Activated naive CD8-positive, alpha-beta T cell treated with anti-CD3 and anti-CD28 coated beads for 36 hours (primary cell): ENCODE data around the gene CCDC51. TPM values are rescaled to one million over a fixed set of nuclear protein-coding genes. Genes with fewer than 3 reads are reported as not detected.

Experiments used
- DNase-seq: peaks from one replicate; pipeline ENCODE4 v3.0.0; 2021
- H3K27ac Mint-ChIP-seq: one replicate; pipeline ENCODE4 v1.8.0; 2022; ENCODE audit warnings: mild to moderate bottlenecking, moderate library complexity, mixed read lengths
- H3K27me3 Mint-ChIP-seq: one replicate; pipeline ENCODE4 v1.8.0; 2022; ENCODE audit warnings: mild to moderate bottlenecking, mixed read lengths
- H3K36me3 Mint-ChIP-seq: one replicate; pipeline ENCODE4 v1.8.0; 2021; ENCODE audit warnings: mild to moderate bottlenecking, mixed read lengths
- H3K4me1 Mint-ChIP-seq: one replicate; pipeline ENCODE4 v1.8.0; 2021; ENCODE audit warnings: mixed read lengths
- H3K4me3 Mint-ChIP-seq: one replicate; pipeline ENCODE4 v1.8.0; 2022; ENCODE audit warnings: mild to moderate bottlenecking, moderate library complexity, mixed read lengths
- H3K9me3 Mint-ChIP-seq: one replicate; pipeline ENCODE4 v1.8.0; 2022; ENCODE audit warnings: mixed read lengths
- total RNA-seq, 2 experiments: library from RNA; stranded (reverse); gene quantifications; one replicate each; pipeline ENCODE4 v1.2.3, GENCODE V29; 2021

The CCDC51 gene
- total RNA-seq, 2 experiments from 2014 or later = 28.2 to 29.5 TPM

- H3K27me3 Mint-ChIP-seq = no peaks in the 10 kb centered on the region
- H3K27ac Mint-ChIP-seq = no peak overlapping the region
- no peaks in the 10 kb centered on the region for H3K4me1 Mint-ChIP-seq
- no peak for DNase-seq
- H3K9me3 Mint-ChIP-seq = no peaks in the 10 kb centered on the region
- no peak overlapping the region for H3K4me3 Mint-ChIP-seq
- no peaks in the 10 kb centered on the region for H3K36me3 Mint-ChIP-seq
These were observed 27.4 kb downstream of the CCDC51 start for GRCh38 chr3:48412375-48413001.

GRCh38 chr3:48411606-48412374 lies 28.1 kb downstream of the CCDC51 start:
- DNase-seq = no peak
- no peaks in the 10 kb centered on the region for H3K9me3 Mint-ChIP-seq
- no peak overlapping the region for H3K4me3 Mint-ChIP-seq
- H3K4me1 Mint-ChIP-seq = no peaks in the 10 kb centered on the region
- no peak overlapping the region for H3K27ac Mint-ChIP-seq
- no peaks in the 10 kb centered on the region for H3K27me3 Mint-ChIP-seq
- no peaks in the 10 kb centered on the region for H3K36me3 Mint-ChIP-seq

GRCh38 chr3:48411041-48411588 lies 28.8 kb downstream of the CCDC51 start:
- Mint-ChIP-seq H3K9me3 (no peaks in the 10 kb centered on the region), H3K4me3 (no peak overlapping the region), H3K27me3 (no peaks in the 10 kb centered on the region), H3K27ac (no peak overlapping the region), H3K36me3 (no peaks in the 10 kb centered on the region), H3K4me1 (no peaks in the 10 kb centered on the region)
- DNase-seq = no peak

DNA sequence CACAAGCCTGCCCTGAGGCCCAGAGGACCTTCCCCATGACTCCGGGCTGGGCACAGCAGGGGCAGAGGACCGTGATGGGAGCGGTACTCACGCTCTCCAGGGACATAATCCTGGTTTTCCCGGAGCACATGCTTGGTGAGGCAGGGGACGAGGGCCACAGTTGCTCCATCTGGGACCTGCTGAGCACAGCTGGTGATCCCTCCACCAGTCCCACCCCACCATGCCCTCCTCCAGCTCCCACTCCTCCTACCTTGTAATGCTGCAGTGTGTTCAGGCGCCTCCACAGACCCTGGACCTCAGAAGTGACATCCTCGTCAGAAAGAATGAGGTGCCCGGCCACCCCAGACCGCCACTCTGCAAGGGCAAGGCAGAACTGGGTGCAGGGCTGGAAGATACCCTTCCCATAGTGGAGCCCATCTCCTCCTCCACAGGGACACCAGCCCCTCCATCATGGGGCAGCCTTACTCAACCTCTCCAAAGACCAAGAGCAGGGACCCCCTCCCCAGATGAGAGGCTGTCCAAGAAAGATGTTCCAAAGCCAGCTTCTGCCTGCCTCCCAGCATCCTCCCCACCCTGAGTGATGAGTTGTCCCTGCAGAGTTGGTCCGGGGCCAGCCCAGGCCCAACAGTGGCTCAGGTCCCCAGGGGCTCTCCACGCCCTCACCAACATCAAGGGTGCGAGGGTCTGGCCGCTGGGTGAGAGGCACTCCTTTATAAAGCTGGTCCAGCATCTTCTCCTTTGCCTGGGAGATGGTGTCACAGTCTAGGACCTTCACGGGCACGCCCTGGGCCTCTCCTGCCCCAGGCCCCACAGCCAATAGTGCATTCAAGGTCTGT lies 29.5 kb downstream of the CCDC51 start:
- H3K4me3 Mint-ChIP-seq = no peak overlapping the region
- no peaks in the 10 kb centered on the region for H3K27me3 Mint-ChIP-seq
- no peak overlapping the region for H3K27ac Mint-ChIP-seq
- no peak for DNase-seq
- H3K36me3 Mint-ChIP-seq = no peaks in the 10 kb centered on the region
- no peaks in the 10 kb centered on the region for H3K9me3 Mint-ChIP-seq
- H3K4me1 Mint-ChIP-seq = no peaks in the 10 kb centered on the region

DNA sequence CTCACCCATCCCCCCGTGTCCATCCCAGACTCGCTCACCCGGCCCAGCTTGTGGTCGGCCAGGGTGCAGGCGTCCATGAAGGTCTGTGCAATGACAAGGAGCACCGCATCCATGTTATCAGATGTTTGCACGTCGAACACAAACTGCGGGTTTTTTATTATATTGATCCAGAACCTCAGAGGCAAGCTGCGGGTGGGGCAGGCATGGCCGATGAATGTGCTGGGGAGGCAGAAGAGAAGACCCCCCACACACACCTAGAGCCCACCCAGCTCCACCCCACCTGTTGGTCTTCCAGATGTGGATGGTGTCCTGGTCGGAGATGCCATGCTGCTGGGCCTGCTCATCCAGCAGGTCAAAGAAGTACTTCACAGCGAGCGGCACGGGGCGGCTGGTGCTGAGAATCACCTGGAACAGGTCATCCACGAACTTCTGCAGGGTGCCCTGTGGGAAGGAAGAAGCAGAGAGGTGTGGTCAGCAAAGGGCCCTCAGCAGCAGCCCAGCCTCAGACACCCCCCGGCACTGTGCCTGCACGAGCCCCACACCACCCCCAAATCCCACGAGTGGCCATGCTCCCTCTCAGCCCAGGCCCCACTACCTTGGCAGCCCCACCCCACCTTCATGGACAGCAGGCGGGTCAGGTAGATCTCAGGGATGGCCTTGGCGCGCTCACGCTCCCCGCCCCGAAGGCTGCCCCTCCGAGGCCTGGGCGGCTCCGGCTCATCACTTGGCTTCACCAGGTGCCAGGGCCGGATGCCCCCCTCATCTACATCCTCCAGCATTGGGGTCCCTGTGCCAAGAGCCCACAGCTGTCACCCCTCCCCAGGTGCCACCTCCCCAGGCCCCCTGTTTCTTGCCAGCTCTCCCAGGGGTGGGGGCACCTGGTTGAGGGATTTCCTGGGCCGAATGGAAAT lies 30.4 kb downstream of the CCDC51 start:
- no peaks in the 10 kb centered on the region for H3K27me3 Mint-ChIP-seq
- no peak overlapping the region for H3K4me3 Mint-ChIP-seq
- no peaks in the 10 kb centered on the region for H3K36me3 Mint-ChIP-seq
- H3K27ac Mint-ChIP-seq = no peak overlapping the region
- H3K4me1 Mint-ChIP-seq = no peaks in the 10 kb centered on the region
- DNase-seq = no peak
- H3K9me3 Mint-ChIP-seq = no peaks in the 10 kb centered on the region

DNA sequence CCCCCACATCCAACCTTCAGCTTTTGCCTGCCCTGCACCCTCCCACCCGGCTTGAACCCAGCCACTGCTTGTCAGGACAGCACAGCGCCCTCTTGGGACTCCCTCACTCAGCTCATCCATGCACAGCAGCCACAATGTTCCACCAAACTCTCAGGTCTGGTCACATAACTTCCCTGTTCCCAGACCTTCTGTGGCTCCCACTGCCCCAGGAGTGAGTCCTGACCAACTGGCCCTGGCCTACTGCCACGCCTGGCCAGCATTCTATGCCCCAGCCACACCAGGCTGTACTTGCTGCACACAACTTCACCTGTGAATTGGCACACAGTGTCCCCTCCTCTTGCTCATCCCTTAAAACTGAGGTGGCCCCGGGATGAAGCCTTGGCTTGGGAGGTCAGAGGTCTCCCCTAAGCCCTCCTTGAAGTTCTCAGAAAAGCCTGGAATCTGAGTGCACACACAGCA lies 31.1 kb downstream of the CCDC51 start:
- no peak overlapping the region for H3K4me3 Mint-ChIP-seq
- no peaks in the 10 kb centered on the region for H3K27me3 Mint-ChIP-seq
- H3K9me3 Mint-ChIP-seq = no peaks in the 10 kb centered on the region
- no peak for DNase-seq
- no peaks in the 10 kb centered on the region for H3K36me3 Mint-ChIP-seq
- no peak overlapping the region for H3K27ac Mint-ChIP-seq
- no peaks in the 10 kb centered on the region for H3K4me1 Mint-ChIP-seq

GRCh38 chr3:48407542-48408099 lies 32.3 kb downstream of the CCDC51 start:
- Mint-ChIP-seq H3K27me3 (no peaks in the 10 kb centered on the region), H3K9me3 (no peaks in the 10 kb centered on the region), H3K4me1 (no peaks in the 10 kb centered on the region), H3K27ac (no peak overlapping the region), H3K36me3 (no peaks in the 10 kb centered on the region), H3K4me3 (no peak overlapping the region)
- no peak for DNase-seq

- no peak overlapping the region for H3K27ac Mint-ChIP-seq
- no peaks in the 10 kb centered on the region for H3K9me3 Mint-ChIP-seq
- no peak for DNase-seq
- no peaks in the 10 kb centered on the region for H3K27me3 Mint-ChIP-seq
- H3K36me3 Mint-ChIP-seq = no peaks in the 10 kb centered on the region
- H3K4me1 Mint-ChIP-seq = no peaks in the 10 kb centered on the region
- H3K4me3 Mint-ChIP-seq = no peak overlapping the region
These were observed 33.2 kb downstream of the CCDC51 start for GRCh38 chr3:48406443-48407431.

GRCh38 chr3:48405971-48406370 lies 33.9 kb downstream of the CCDC51 start:
- no peak for DNase-seq
- Mint-ChIP-seq H3K4me1 (no peaks in the 10 kb centered on the region), H3K9me3 (no peaks in the 10 kb centered on the region), H3K27me3 (no peaks in the 10 kb centered on the region), H3K27ac (no peak overlapping the region), H3K4me3 (no peak overlapping the region), H3K36me3 (no peaks in the 10 kb centered on the region)

DNA sequence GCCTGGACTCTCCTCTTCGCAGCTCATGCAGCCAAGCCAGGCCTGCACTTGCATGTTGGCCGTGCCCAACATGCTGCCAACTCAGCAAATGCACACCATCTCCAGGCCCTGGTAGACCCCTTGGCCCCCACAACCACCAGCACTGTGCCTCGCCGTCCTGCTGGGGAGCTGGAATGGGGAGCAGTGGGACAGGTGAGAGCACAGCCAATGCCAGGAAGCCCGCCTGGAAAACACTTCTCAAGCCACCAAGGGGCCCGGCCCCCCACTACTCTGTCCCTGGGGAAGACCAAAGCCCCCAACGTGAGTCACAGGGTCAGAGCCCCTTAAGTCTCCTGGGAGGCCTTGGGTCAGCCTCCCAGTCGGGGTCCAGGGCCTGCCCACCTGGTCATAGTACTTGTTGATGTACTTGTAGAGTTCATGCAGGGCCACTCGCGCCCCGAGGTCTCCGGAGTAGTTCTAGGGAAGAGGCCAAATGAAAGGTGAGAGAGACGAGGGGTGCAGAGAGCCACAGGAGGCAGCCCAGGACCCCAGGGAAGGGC lies 34.5 kb downstream of the CCDC51 start:
- Mint-ChIP-seq H3K9me3 (no peaks in the 10 kb centered on the region), H3K27ac (no peak overlapping the region), H3K27me3 (peaks cover 4% of the 10 kb centered on the region), H3K36me3 (no peaks in the 10 kb centered on the region), H3K4me1 (no peaks in the 10 kb centered on the region), H3K4me3 (no peak overlapping the region)
- no peak for DNase-seq

GRCh38 chr3:48404440-48405342 lies 35.2 kb downstream of the CCDC51 start:
- no peaks in the 10 kb centered on the region for H3K36me3 Mint-ChIP-seq
- no peak overlapping the region for H3K4me3 Mint-ChIP-seq
- no peak for DNase-seq
- H3K4me1 Mint-ChIP-seq = no peaks in the 10 kb centered on the region
- H3K27me3 Mint-ChIP-seq = peaks cover 6% of the 10 kb centered on the region
- H3K27ac Mint-ChIP-seq = no peak overlapping the region
- no peaks in the 10 kb centered on the region for H3K9me3 Mint-ChIP-seq
